Sigmoid colon (tissue), 7 donors: ENCODE measurements around the gene ZNF189. TPM values are rescaled to one million over a fixed set of nuclear protein-coding genes. Genes with fewer than 3 reads are reported as not detected.

Experiments
- DNase-seq: peaks from one replicate; pipeline ENCODE4 v3.0.0-alpha.2; 2019
- H3K27ac ChIP-seq, 4 donors: fragments of 200-600 bp; sonication (generic); one replicate each; pipeline ENCODE4 v1.5.1; 2016 to 2019; ENCODE audit warnings: mild to moderate bottlenecking in 1 of 4
- H3K27me3 ChIP-seq, 3 donors: fragments of 200-600 bp; sonication (generic); one replicate each; pipeline ENCODE4 v1.5.1; 2019; ENCODE audit warnings: mild to moderate bottlenecking in 1 of 3
- H3K36me3 ChIP-seq, 4 donors: fragments of 200-600 bp; sonication (generic); one replicate each; pipeline ENCODE4 v1.5.1; 2016 to 2019
- H3K4me1 ChIP-seq, 4 donors: fragments of 200-600 bp; sonication (generic); one replicate each; pipeline ENCODE4 v1.5.1; 2017 to 2019
- H3K4me3 ChIP-seq, 4 donors: fragments of 200-600 bp; sonication (generic); one replicate each; pipeline ENCODE4 v1.5.1; 2017 to 2019; ENCODE audit warnings: mild to moderate bottlenecking in 2 of 4, moderate library complexity in 1 of 4
- H3K9me3 ChIP-seq, 4 donors: fragments of 200-600 bp in 3 of 4; sonication (generic) in 3 of 4; one replicate each; pipeline versions ENCODE4 v1.5.1 to v1.6.1; 2013 to 2019
- EP300 ChIP-seq, 4 donors: sonication (generic); formaldehyde crosslinking; IDR thresholded peaks; one replicate each; pipeline ENCODE4 v1.6.1; 2017; ENCODE audit warnings: antibody characterized with exemption in 4 of 4
- POLR2A ChIP-seq, 2 donors: fragments of 450-650 bp; IDR thresholded peaks; one replicate each; pipeline ENCODE4 v1.6.1; 2016; ENCODE audit warnings: antibody characterized with exemption in 2 of 2, mild to moderate bottlenecking in 2 of 2, moderate library complexity in 2 of 2
- POLR2AphosphoS5 ChIP-seq, 4 donors: sonication (generic); formaldehyde crosslinking; IDR thresholded peaks; one replicate each; pipeline ENCODE4 v1.6.1; 2017; ENCODE audit warnings: antibody characterized with exemption in 4 of 4
- WGBS, 2 donors: extraction: QIAGEN DNeasy Blood & Tissue Kit; methylation state at CpG; one replicate each; pipeline ENCODE4 v1.1.7; 2013; 5-methylcytosine and 5-hydroxymethylcytosine counted together
- intact Hi-C: fragments of 100-400 bp; cut with DNase I; formaldehyde crosslinking; loops from one replicate; pipeline ENCODE4 v1.15.1; 2023
- polyA plus RNA-seq, 3 donors: library from polyadenylated mRNA; stranded (reverse); fragments of 200-250 nt; gene quantifications; one replicate each; pipeline ENCODE4 v1.2.3, GENCODE V29; 2013
- total RNA-seq, 4 donors: library from RNA; depleted of rRNA; stranded (reverse); fragments of >200 nt; gene quantifications; one replicate each; pipeline ENCODE4 v1.1.0, GENCODE V29; 2016
- TF ChIP-seq, protein P1 (sequence below), 4 experiments: fragments of 450-650 bp in 3 of 4; fragments of 200-600 bp in 1 of 4; IDR thresholded peaks; one replicate each; pipeline ENCODE4 v1.5.1; 2016 to 2019; ENCODE audit warnings: antibody characterized with exemption in 4 of 4, mild to moderate bottlenecking in 3 of 4, moderate library complexity in 2 of 4
- donor health status: healthy with polysubstance abuse.
- donor health status: Bipolar disorder and iron deficiency.
- donor health status: healthy.

Gene ZNF189
- total and polyA plus RNA-seq, 7 donors = 5.3 to 26.0 (median 21.2) TPM

DNA sequence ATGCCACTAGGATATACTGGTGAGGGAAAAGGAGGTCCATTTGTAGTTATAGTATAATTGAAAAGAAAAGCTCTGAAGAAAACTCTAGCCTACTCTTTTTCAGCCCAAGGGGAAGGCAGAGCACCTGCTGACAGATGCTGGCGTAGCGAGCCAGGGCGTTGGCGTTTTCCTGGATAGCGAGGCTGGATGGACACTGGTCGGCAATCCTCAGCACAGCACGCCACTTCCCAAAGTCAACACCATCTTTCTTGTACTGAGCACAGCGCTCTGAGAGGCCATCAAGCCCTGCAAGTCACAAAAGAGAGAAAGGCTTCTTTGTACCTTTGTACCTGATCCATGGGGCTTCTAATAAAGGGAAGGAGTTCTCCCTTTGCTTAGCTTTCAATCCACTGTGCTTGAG is 28.7 kb downstream of the ZNF189 start:
- no peak for DNase-seq
- WGBS, 2 donors = 95 to 98% methylated on average over 8 of the region's 8 CpGs
- Histone ChIP-seq H3K36me3 (no peaks in the 10 kb centered on the region), H3K4me3 (no peak overlapping the region), H3K27ac (no peak overlapping the region), H3K27me3 (no peaks in the 10 kb centered on the region), H3K9me3 (no peaks in the 10 kb centered on the region), H3K4me1 (no peaks in the 10 kb centered on the region)
- intact Hi-C loops = no loop called here
- TF ChIP-seq EP300 (IDR thresholded peaks at IDR 0.05) (no peak), POLR2AphosphoS5 (IDR thresholded peaks at IDR 0.05) (no peak), POLR2A (IDR thresholded peaks at IDR 0.05) (no peak)
- TF ChIP-seq, protein P1, sequence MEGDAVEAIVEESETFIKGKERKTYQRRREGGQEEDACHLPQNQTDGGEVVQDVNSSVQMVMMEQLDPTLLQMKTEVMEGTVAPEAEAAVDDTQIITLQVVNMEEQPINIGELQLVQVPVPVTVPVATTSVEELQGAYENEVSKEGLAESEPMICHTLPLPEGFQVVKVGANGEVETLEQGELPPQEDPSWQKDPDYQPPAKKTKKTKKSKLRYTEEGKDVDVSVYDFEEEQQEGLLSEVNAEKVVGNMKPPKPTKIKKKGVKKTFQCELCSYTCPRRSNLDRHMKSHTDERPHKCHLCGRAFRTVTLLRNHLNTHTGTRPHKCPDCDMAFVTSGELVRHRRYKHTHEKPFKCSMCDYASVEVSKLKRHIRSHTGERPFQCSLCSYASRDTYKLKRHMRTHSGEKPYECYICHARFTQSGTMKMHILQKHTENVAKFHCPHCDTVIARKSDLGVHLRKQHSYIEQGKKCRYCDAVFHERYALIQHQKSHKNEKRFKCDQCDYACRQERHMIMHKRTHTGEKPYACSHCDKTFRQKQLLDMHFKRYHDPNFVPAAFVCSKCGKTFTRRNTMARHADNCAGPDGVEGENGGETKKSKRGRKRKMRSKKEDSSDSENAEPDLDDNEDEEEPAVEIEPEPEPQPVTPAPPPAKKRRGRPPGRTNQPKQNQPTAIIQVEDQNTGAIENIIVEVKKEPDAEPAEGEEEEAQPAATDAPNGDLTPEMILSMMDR (IDR thresholded peaks at IDR 0.05) = no peak

GRCh38 chr9:101427957-101428655 is 29.5 kb downstream of the ZNF189 start:
- Histone ChIP-seq H3K9me3 (no peaks in the 10 kb centered on the region), H3K27me3 (no peaks in the 10 kb centered on the region), H3K36me3 (no peaks in the 10 kb centered on the region), H3K27ac (no peak overlapping the region), H3K4me3 (no peak overlapping the region), H3K4me1 (no peaks in the 10 kb centered on the region)
- intact Hi-C loops = no loop called here
- 61 to 79% methylated on average over 3 of the region's 3 CpGs for WGBS, 2 donors
- DNase-seq = no peak
- TF ChIP-seq POLR2A (IDR thresholded peaks at IDR 0.05) (no peak), EP300 (IDR thresholded peaks at IDR 0.05) (no peak), POLR2AphosphoS5 (IDR thresholded peaks at IDR 0.05) (no peak)
- TF ChIP-seq, protein P1 (IDR thresholded peaks at IDR 0.05) = no peak

DNA sequence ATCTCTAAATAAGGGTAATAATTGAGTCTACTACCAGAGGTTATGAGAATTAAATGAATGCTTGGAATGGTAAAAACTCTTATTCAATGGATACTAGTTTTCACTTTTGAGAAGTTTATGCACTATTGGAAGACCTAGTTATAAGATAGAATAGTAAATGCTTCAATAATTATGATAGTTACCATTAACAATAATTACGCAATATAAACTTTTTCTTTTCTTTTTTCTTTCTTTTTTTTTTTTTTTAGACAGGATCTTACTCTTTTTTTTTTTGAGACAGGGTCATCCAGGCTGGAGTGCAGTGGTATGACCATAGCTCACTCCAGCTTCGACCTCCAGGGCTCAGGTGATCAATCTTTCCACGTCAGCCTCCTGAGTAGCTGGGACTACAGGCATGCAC is 30.3 kb downstream of the ZNF189 start:
- Histone ChIP-seq H3K27me3 (no peaks in the 10 kb centered on the region), H3K36me3 (no peaks in the 10 kb centered on the region), H3K9me3 (no peaks in the 10 kb centered on the region), H3K4me3 (no peak overlapping the region), H3K27ac (no peak overlapping the region), H3K4me1 (no peaks in the 10 kb centered on the region)
- intact Hi-C loops = no loop called here
- DNase-seq = no peak
- 90 to 93% methylated on average over 3 of the region's 3 CpGs for WGBS, 2 donors
- no peak for TF ChIP-seq POLR2A (IDR thresholded peaks at IDR 0.05)
- TF ChIP-seq POLR2AphosphoS5 (IDR thresholded peaks at IDR 0.05) = no peak
- no peak for TF ChIP-seq EP300 (IDR thresholded peaks at IDR 0.05)
- TF ChIP-seq, protein P1 (IDR thresholded peaks at IDR 0.05) = no peak

DNA sequence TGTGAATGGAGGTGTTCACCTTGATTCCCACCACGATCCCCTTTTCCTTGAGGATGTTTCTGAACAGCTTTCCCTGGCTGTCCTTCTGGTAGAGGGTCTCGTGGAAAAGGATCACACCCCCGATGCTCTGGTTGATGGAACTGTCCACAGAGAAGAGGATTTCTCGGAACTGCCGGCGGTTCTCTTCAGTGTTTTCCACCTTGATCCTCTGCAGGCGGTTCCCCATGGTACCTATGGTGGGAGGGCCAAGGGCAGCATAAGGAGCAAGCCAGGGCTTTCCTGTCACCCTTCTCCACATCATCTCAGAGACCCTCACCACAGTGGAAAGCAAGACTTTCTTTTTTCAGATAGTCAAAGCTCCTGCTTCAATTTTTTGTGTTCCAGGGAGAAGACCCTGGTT is 31.1 kb downstream of the ZNF189 start:
- intact Hi-C loops = no loop called here
- no peaks in the 10 kb centered on the region for H3K9me3 ChIP-seq
- TF ChIP-seq EP300 (IDR thresholded peaks at IDR 0.05) (no peak), POLR2A (IDR thresholded peaks at IDR 0.05) (no peak), POLR2AphosphoS5 (IDR thresholded peaks at IDR 0.05) (no peak)
- TF ChIP-seq, protein P1 (IDR thresholded peaks at IDR 0.05) = no peak
- H3K36me3 ChIP-seq = no peaks in the 10 kb centered on the region
- no peaks in the 10 kb centered on the region for H3K27me3 ChIP-seq
- no peak overlapping the region for H3K27ac ChIP-seq
- H3K4me3 ChIP-seq = no peak overlapping the region
- H3K4me1 ChIP-seq = no peaks in the 10 kb centered on the region
- whole genome bisulfite sequencing, 2 donors = 93 to 95% methylated on average over 7 of the region's 7 CpGs
- DNase-seq = no peak

GRCh38 chr9:101432171-101432570 is 33.5 kb downstream of the ZNF189 start:
- TF ChIP-seq EP300 (IDR thresholded peaks at IDR 0.05) (no peak), POLR2AphosphoS5 (IDR thresholded peaks at IDR 0.05) (no peak), POLR2A (IDR thresholded peaks at IDR 0.05) (no peak)
- TF ChIP-seq, protein P1 (IDR thresholded peaks at IDR 0.05) = no peak
- intact Hi-C loops = no loop called here

More at GRCh38 chr9:101432171-101432570, 33.5 kb downstream of the ZNF189 start:
- Histone ChIP-seq H3K27ac (no peak overlapping the region), H3K4me1 (no peaks in the 10 kb centered on the region), H3K27me3 (no peaks in the 10 kb centered on the region), H3K9me3 (no peaks in the 10 kb centered on the region), H3K36me3 (no peaks in the 10 kb centered on the region), H3K4me3 (no peak overlapping the region)
- no peak for DNase-seq
